Naive thymus-derived CD4-positive, alpha-beta T cell (primary cell): ENCODE data around the gene SIK3. TPM values are rescaled to one million over a fixed set of nuclear protein-coding genes. Genes with fewer than 3 reads are reported as not detected.

ENCODE experiments used
- ATAC-seq: fragments of 150-1000 bp; cut with Tn5 transposase; 2 replicates; pipeline ENCODE4 v1.10.0; 2021; ENCODE audit warnings: mild to moderate bottlenecking, moderate library complexity
- CTCF ChIA-PET: fragments of 350-600 bp; sonication (Branson Sonifier 250); formaldehyde crosslinking; loops from one replicate; lab custom pipeline; 2021; ENCODE audit warnings: antibody characterized with exemption; lab: Charles Lee
- POLR2A ChIA-PET: fragments of 350-600 bp; sonication (Branson Sonifier 250); formaldehyde crosslinking; loops from one replicate; lab custom pipeline; 2021; ENCODE audit warnings: antibody characterized with exemption, inconsistent platforms; lab: Charles Lee
- DNase-seq, 9 donors: peaks; one replicate each; pipeline versions ENCODE4 v3.0.0 to v3.0.0-alpha.2; 2020 to 2022; ENCODE audit warnings: mixed read lengths in 1 of 9
- H3K27ac ChIP-seq: one replicate; pipeline ENCODE4 v1.7.0; 2013; ENCODE audit warnings: mild to moderate bottlenecking, low read depth, low read length, moderate library complexity
- H3K27me3 ChIP-seq, 2 donors: one replicate each; pipeline ENCODE4 v1.7.0; 2013; ENCODE audit warnings: low read length in 2 of 2, mild to moderate bottlenecking in 2 of 2, moderate library complexity in 2 of 2; ENCODE audit not compliant: control insufficient read depth in 2 of 2, insufficient read depth in 2 of 2
- H3K36me3 ChIP-seq, 3 experiments: 1 replicate in 2 of 3; 2 replicates in 1 of 3; pipeline ENCODE4 v1.7.0; 2013; ENCODE audit warnings: low read length in 3 of 3, mild to moderate bottlenecking in 3 of 3, moderate library complexity in 1 of 3; ENCODE audit not compliant: insufficient read depth in 3 of 3, control insufficient read depth in 2 of 3
- H3K4me1 ChIP-seq, 2 donors: one replicate each; pipeline ENCODE4 v1.7.0; 2013; ENCODE audit warnings: low read length in 2 of 2, mild to moderate bottlenecking in 2 of 2, moderate library complexity in 1 of 2; ENCODE audit not compliant: control insufficient read depth in 2 of 2, insufficient read depth in 2 of 2
- H3K4me3 ChIP-seq: 2 replicates; pipeline ENCODE4 v1.7.0; 2013; ENCODE audit warnings: mild to moderate bottlenecking, low read length
- H3K9me3 ChIP-seq, 3 experiments: 1 replicate in 2 of 3; 2 replicates in 1 of 3; pipeline ENCODE4 v1.7.0; 2013; ENCODE audit warnings: low read length in 3 of 3; ENCODE audit not compliant: control insufficient read depth in 2 of 3
- H3K27ac Mint-ChIP-seq, 9 donors: one replicate each; pipeline ENCODE4 v1.8.0; 2020 to 2022; ENCODE audit warnings: mixed read lengths in 9 of 9, mild to moderate bottlenecking in 8 of 9, moderate library complexity in 5 of 9, inconsistent platforms in 2 of 9
- H3K27me3 Mint-ChIP-seq, 5 donors: one replicate each; pipeline ENCODE4 v1.8.0; 2021 to 2022; ENCODE audit warnings: mixed read lengths in 5 of 5, mild to moderate bottlenecking in 1 of 5
- H3K36me3 Mint-ChIP-seq, 5 donors: one replicate each; pipeline ENCODE4 v1.8.0; 2020 to 2022; ENCODE audit warnings: mixed read lengths in 5 of 5, mild to moderate bottlenecking in 3 of 5, inconsistent platforms in 1 of 5
- H3K4me1 Mint-ChIP-seq, 7 donors: one replicate each; pipeline ENCODE4 v1.8.0; 2020 to 2022; ENCODE audit warnings: mixed read lengths in 7 of 7, mild to moderate bottlenecking in 3 of 7, inconsistent platforms in 1 of 7
- H3K4me3 Mint-ChIP-seq, 10 donors: one replicate each; pipeline ENCODE4 v1.8.0; 2020 to 2022; ENCODE audit warnings: mild to moderate bottlenecking in 10 of 10, mixed read lengths in 10 of 10, moderate library complexity in 6 of 10, inconsistent platforms in 2 of 10
- H3K9me3 Mint-ChIP-seq, 11 donors: one replicate each; pipeline ENCODE4 v1.8.0; 2020 to 2022; ENCODE audit warnings: mixed read lengths in 11 of 11, mild to moderate bottlenecking in 4 of 11, inconsistent platforms in 1 of 11, moderate library complexity in 1 of 11
- intact Hi-C, 2 donors: fragments of 100-400 bp; cut with micrococcal nuclease; formaldehyde crosslinking; loops; one replicate each; pipeline ENCODE4 v1.15.1; 2023
- polyA plus RNA-seq, 2 donors: library from polyadenylated mRNA; unstranded; fragments of 300-500 nt; fragmentation: Illumina TruSeq; gene quantifications; one replicate each; pipeline ENCODE4 v1.2.3, GENCODE V29; 2021
- total RNA-seq, 6 experiments: library from RNA in 5 of 6; stranded (reverse) in 5 of 6; gene quantifications; 1 replicate in 5 of 6; 2 replicates in 1 of 6; pipeline ENCODE4 v1.2.3 and lab custom pipeline; 2021 to 2026

SIK3 gene
- total and polyA plus RNA-seq, 7 experiments from 2014 or later, result 13.3 to 85.2 (median 64.4) TPM

- Histone ChIP-seq H3K4me1 (peaks cover 11 to 28% of the 10 kb centered on the region in 2 donors), H3K36me3 (no peaks in the 10 kb centered on the region), H3K4me3 (no peak overlapping the region), H3K27ac (no peak overlapping the region), H3K9me3 (no peaks in the 10 kb centered on the region), H3K27me3 (no peaks in the 10 kb centered on the region)
- ATAC-seq, result no peak
- CTCF ChIA-PET, result interaction anchor here (0.5 kb wide), 1 partner anchor 19 kb away, joined by 3 read pairs; no protein-coding TSS in a partner anchor
- Mint-ChIP-seq H3K36me3 (peaks cover 0 to 16% (median 7%) of the 10 kb centered on the region in 5 donors), H3K4me1 (peaks cover 27 to 83% (median 73%) of the 10 kb centered on the region in 7 donors), H3K9me3 (peaks cover 0 to 4% (median 0%) of the 10 kb centered on the region in 11 donors), H3K27me3 (no peaks in the 10 kb centered on the region), H3K27ac (no peak overlapping the region), H3K4me3 (peak overlapping the region in 1 of 10 donors; percentile 12)
- intact Hi-C loops, result no loop called here
- no peak for DNase-seq
- POLR2A ChIA-PET, result interaction anchor here (0.9 to 1.1 kb wide), 2 partner anchors 10 to 203 kb away, joined by 3 read pairs; no protein-coding TSS in a partner anchor
Observed at GRCh38 chr11:117084992-117085391, 13.2 kb downstream of the SIK3 start.

- CTCF ChIA-PET, result no interaction called here
- DNase-seq (no peak), ATAC-seq (no peak)
- no peaks in the 10 kb centered on the region for H3K9me3 ChIP-seq
- H3K4me3 ChIP-seq, result no peak overlapping the region
- Mint-ChIP-seq H3K27ac (peak overlapping the region in 2 of 9 donors; percentile 5 to 26), H3K27me3 (no peaks in the 10 kb centered on the region), H3K36me3 (peaks cover 0 to 10% (median 4%) of the 10 kb centered on the region in 5 donors), H3K4me3 (peak overlapping the region in 4 of 10 donors; percentile 0 to 48 (median 31)), H3K9me3 (peaks cover 0 to 2% (median 0%) of the 10 kb centered on the region in 11 donors), H3K4me1 (peaks cover 29 to 82% (median 73%) of the 10 kb centered on the region in 7 donors)
- H3K36me3 ChIP-seq, result no peaks in the 10 kb centered on the region
- POLR2A ChIA-PET, result interaction anchor here (0.9 to 1.2 kb wide), 3 partner anchors 9 to 64 kb away, joined by 3 to 4 read pairs (median 3); no protein-coding TSS in a partner anchor
- intact Hi-C loops, result loop anchor here in 1 of 2 donors (2.0 kb wide), 1 partner anchor 14 kb away; no protein-coding TSS in a partner anchor
- H3K27ac ChIP-seq, result no peak overlapping the region
- H3K4me1 ChIP-seq, result peaks cover 10 to 36% of the 10 kb centered on the region in 2 donors
- no peaks in the 10 kb centered on the region for H3K27me3 ChIP-seq
Observed at GRCh38 chr11:117083011-117083935, 15.0 kb downstream of the SIK3 start.

- DNase-seq (no peak), ATAC-seq (no peak)
- H3K36me3 ChIP-seq, result no peaks in the 10 kb centered on the region
- no peaks in the 10 kb centered on the region for H3K9me3 ChIP-seq
- peaks cover 30 to 80% (median 70%) of the 10 kb centered on the region in 7 donors for H3K4me1 Mint-ChIP-seq
- H3K4me3 Mint-ChIP-seq, result peak overlapping the region in 2 of 10 donors; percentile 11 to 22
- H3K27me3 ChIP-seq, result no peaks in the 10 kb centered on the region
- H3K27ac Mint-ChIP-seq, result peak overlapping the region in 1 of 9 donors; percentile 40
- H3K36me3 Mint-ChIP-seq, result peaks cover 0 to 10% (median 4%) of the 10 kb centered on the region in 5 donors
- peaks cover 0 to 2% (median 0%) of the 10 kb centered on the region in 11 donors for H3K9me3 Mint-ChIP-seq
- no peak overlapping the region for H3K27ac ChIP-seq
- CTCF ChIA-PET, result interaction anchor here (0.6 kb wide), 1 partner anchor 112 kb away, joined by 3 read pairs; no protein-coding TSS in a partner anchor
- intact Hi-C loops, result loop anchor here in 1 of 2 donors (2.0 kb wide), 1 partner anchor 15 kb away; no protein-coding TSS in a partner anchor
- POLR2A ChIA-PET, result no interaction called here
- peaks cover 10 to 33% of the 10 kb centered on the region in 2 donors for H3K4me1 ChIP-seq
- no peak overlapping the region for H3K4me3 ChIP-seq
- H3K27me3 Mint-ChIP-seq, result no peaks in the 10 kb centered on the region
Observed at GRCh38 chr11:117081908-117082307, 16.3 kb downstream of the SIK3 start.

GRCh38 chr11:117080370-117080769 is 17.9 kb downstream of the SIK3 start:
- Histone ChIP-seq H3K27ac (no peak overlapping the region), H3K9me3 (no peaks in the 10 kb centered on the region), H3K36me3 (no peaks in the 10 kb centered on the region), H3K4me1 (peaks cover 10 to 33% of the 10 kb centered on the region in 2 donors), H3K4me3 (no peak overlapping the region), H3K27me3 (no peaks in the 10 kb centered on the region)
- no peak overlapping the region for H3K4me3 Mint-ChIP-seq
- no peak for ATAC-seq
- ChIA-PET CTCF (no interaction called here), POLR2A (interaction anchor here (0.6 kb wide), 1 partner anchor 10 kb away, joined by 3 read pairs; no protein-coding TSS in a partner anchor)
- no peaks in the 10 kb centered on the region for H3K27me3 Mint-ChIP-seq
- no peak for DNase-seq
- peaks cover 0 to 2% (median 0%) of the 10 kb centered on the region in 11 donors for H3K9me3 Mint-ChIP-seq
- intact Hi-C loops, result no loop called here
- peaks cover 29 to 75% (median 64%) of the 10 kb centered on the region in 7 donors for H3K4me1 Mint-ChIP-seq
- H3K36me3 Mint-ChIP-seq, result peaks cover 0 to 10% (median 4%) of the 10 kb centered on the region in 5 donors
- no peak overlapping the region for H3K27ac Mint-ChIP-seq

GRCh38 chr11:117076941-117077691 is 21.1 kb downstream of the SIK3 start:
- H3K4me3 ChIP-seq, result no peak overlapping the region
- Mint-ChIP-seq H3K9me3 (no peaks in the 10 kb centered on the region), H3K27me3 (no peaks in the 10 kb centered on the region), H3K36me3 (peaks cover 0 to 7% (median 6%) of the 10 kb centered on the region in 5 donors), H3K4me3 (no peak overlapping the region), H3K27ac (no peak overlapping the region), H3K4me1 (peaks cover 32 to 71% (median 54%) of the 10 kb centered on the region in 7 donors)
- no peaks in the 10 kb centered on the region for H3K27me3 ChIP-seq
- no peaks in the 10 kb centered on the region for H3K9me3 ChIP-seq
- H3K27ac ChIP-seq, result no peak overlapping the region
- intact Hi-C loops, result no loop called here
- DNase-seq, result no peak
- no peaks in the 10 kb centered on the region for H3K36me3 ChIP-seq
- CTCF ChIA-PET, result interaction anchor here (0.6 kb wide), 1 partner anchor 318 kb away, joined by 3 read pairs; no protein-coding TSS in a partner anchor
- H3K4me1 ChIP-seq, result peaks cover 11 to 41% of the 10 kb centered on the region in 2 donors
- ATAC-seq, result no peak
- POLR2A ChIA-PET, result interaction anchor here (1.2 kb wide), 1 partner anchor 21 kb away, joined by 3 read pairs; the partner anchor contains the start of gene SIK3

GRCh38 chr11:117075186-117075585 is 23.0 kb downstream of the SIK3 start:
- DNase-seq, result no peak
- H3K4me3 Mint-ChIP-seq, result peak overlapping the region in 1 of 10 donors; percentile 11
- intact Hi-C loops, result no loop called here
- peaks cover 32 to 66% (median 51%) of the 10 kb centered on the region in 7 donors for H3K4me1 Mint-ChIP-seq
- Histone ChIP-seq H3K27me3 (no peaks in the 10 kb centered on the region), H3K4me3 (no peak overlapping the region), H3K4me1 (peaks cover 11 to 40% of the 10 kb centered on the region in 2 donors), H3K27ac (no peak overlapping the region), H3K9me3 (no peaks in the 10 kb centered on the region), H3K36me3 (no peaks in the 10 kb centered on the region)
- CTCF ChIA-PET, result interaction anchor here (1.8 kb wide), 1 partner anchor 15 kb away, joined by 4 read pairs; no protein-coding TSS in a partner anchor
- no peak overlapping the region for H3K27ac Mint-ChIP-seq
- peaks cover 0 to 11% (median 3%) of the 10 kb centered on the region in 5 donors for H3K36me3 Mint-ChIP-seq
- peak; percentile 30 for ATAC-seq
- POLR2A ChIA-PET, result no interaction called here
- H3K9me3 Mint-ChIP-seq, result no peaks in the 10 kb centered on the region
- H3K27me3 Mint-ChIP-seq, result no peaks in the 10 kb centered on the region
